Endothelial cell of umbilical vein (primary cell): Measurements from ENCODE around the gene ZNF254. TPM values are rescaled to one million over a fixed set of nuclear protein-coding genes. Genes with fewer than 3 reads are reported as not detected.

Experiments used
- BruUV-seq: library from RNA; stranded (reverse); fragments of 400-500 nt; replicated peaks from 2 replicates; lab custom pipeline; 2021; lab: Mats Ljungman, UMichigan
- CTCF ChIA-PET: fragments of 300-600, 350-600 bp; sonication (Branson Sonifier 250); formaldehyde crosslinking; loops from one replicate; lab custom pipeline; 2021; ENCODE audit warnings: antibody characterized with exemption, inconsistent platforms; lab: Charles Lee
- POLR2A ChIA-PET: fragments of 300-600, 350-600 bp; sonication (Branson Sonifier 250); formaldehyde crosslinking; loops from one replicate; lab custom pipeline; 2021; ENCODE audit warnings: antibody characterized with exemption, inconsistent platforms; lab: Charles Lee
- DNase-seq: peaks from one replicate; pipeline ENCODE4 v3.0.0-alpha.2; 2011; ENCODE audit warnings: low read depth, low spot score
- FAIRE-seq: peaks from 2 replicates; lab custom pipeline; 2011; peaks lifted over from hg19 to GRCh38; lab: Jason Lieb, UNC
- H2AFZ ChIP-seq: 2 replicates; pipeline ENCODE4 v1.6.0; 2012; ENCODE audit warnings: low read depth, low read length, control low read depth, inconsistent platforms
- H3K27ac ChIP-seq: 2 replicates; pipeline ENCODE4 v1.5.1; 2011; ENCODE audit warnings: low read depth, mild to moderate bottlenecking, control low read depth, low read length, moderate library complexity; ENCODE audit not compliant: insufficient read depth
- H3K27me3 ChIP-seq, 2 experiments: 2 replicates each; pipeline versions ENCODE4 v1.6.0 to v1.6.1; 2011; ENCODE audit warnings: low read length in 2 of 2, mixed read lengths in 1 of 2; ENCODE audit not compliant: control insufficient read depth in 2 of 2, insufficient read depth in 2 of 2
- H3K36me3 ChIP-seq, 2 experiments: 2 replicates in 1 of 2; 3 replicates in 1 of 2; pipeline ENCODE4 v1.5.1; 2011; ENCODE audit warnings: low read length in 2 of 2, mild to moderate bottlenecking in 1 of 2, moderate library complexity in 1 of 2; ENCODE audit not compliant: control insufficient read depth in 2 of 2, insufficient read depth in 2 of 2; ENCODE audit errors: extremely low read depth in 1 of 2
- H3K4me1 ChIP-seq: 3 replicates; pipeline ENCODE4 v1.5.1; 2011; ENCODE audit warnings: mild to moderate bottlenecking, low read length; ENCODE audit not compliant: control insufficient read depth, insufficient read depth; ENCODE audit errors: extremely low read depth
- H3K4me2 ChIP-seq: 2 replicates; pipeline ENCODE4 v1.6.1; 2011; ENCODE audit warnings: low read length, control low read depth, mixed read lengths; ENCODE audit not compliant: insufficient read depth
- H3K4me3 ChIP-seq, 3 experiments: fragments of 200-600 bp in 1 of 3; sonication (generic), shearing (Covaris generic) in 1 of 3; replicated peaks in 1 of 3; 2 replicates each; pipeline ENCODE4 v1.5.1; 2011 to 2016; ENCODE audit warnings: control low read depth in 3 of 3, low read length in 3 of 3, mild to moderate bottlenecking in 2 of 3, inconsistent platforms in 1 of 3, low read depth in 1 of 3, moderate library complexity in 1 of 3; ENCODE audit not compliant: insufficient read depth in 1 of 3
- H3K79me2 ChIP-seq: 2 replicates; pipeline ENCODE4 v1.6.0; 2012; ENCODE audit warnings: low read length, inconsistent platforms; ENCODE audit not compliant: control insufficient read depth, insufficient read depth
- H3K9ac ChIP-seq: replicated peaks from 2 replicates; pipeline ENCODE3; 2011; ENCODE audit warnings: low read length, control low read depth; ENCODE audit not compliant: insufficient read depth; ENCODE audit errors: extremely low read depth
- H3K9me1 ChIP-seq: replicated peaks from 3 replicates; pipeline ENCODE4 v1.6.0; 2011; ENCODE audit warnings: mild to moderate bottlenecking, low read length; ENCODE audit not compliant: control insufficient read depth, insufficient read depth; ENCODE audit errors: extremely low read depth
- H3K9me3 ChIP-seq: replicated peaks from 2 replicates; pipeline ENCODE4 v1.5.1; 2012; ENCODE audit warnings: low read length, inconsistent platforms; ENCODE audit not compliant: control insufficient read depth, insufficient read depth
- H4K20me1 ChIP-seq: replicated peaks from 2 replicates; pipeline ENCODE3; 2011; ENCODE audit warnings: mild to moderate bottlenecking, low read length; ENCODE audit not compliant: control insufficient read depth, insufficient read depth; ENCODE audit errors: extremely low read depth
- EZH2 ChIP-seq: IDR thresholded peaks from 2 replicates; pipeline ENCODE4 v1.6.1; 2012; ENCODE audit warnings: borderline replicate concordance, low read depth, mild to moderate bottlenecking, moderate library complexity, low read length, inconsistent platforms; ENCODE audit not compliant: severe bottlenecking
- FOS ChIP-seq: IDR thresholded peaks from 2 replicates; pipeline ENCODE4 v1.6.1; 2011; ENCODE audit warnings: mild to moderate bottlenecking, low read length, moderate library complexity, borderline replicate concordance; ENCODE audit not compliant: insufficient read depth
- GATA2 ChIP-seq: IDR thresholded peaks from 2 replicates; pipeline ENCODE4 v1.7.0; 2011; ENCODE audit warnings: low read depth, mild to moderate bottlenecking, moderate library complexity, mixed read lengths, low read length; ENCODE audit not compliant: insufficient read length, insufficient read depth
- JUN ChIP-seq: IDR thresholded peaks from 2 replicates; pipeline ENCODE4 v1.6.1; 2011; ENCODE audit warnings: borderline replicate concordance, low read depth; ENCODE audit not compliant: insufficient read length, insufficient read depth
- MYC ChIP-seq: IDR thresholded peaks from one replicate; pipeline ENCODE4 v1.6.1; 2011; ENCODE audit warnings: mild to moderate bottlenecking, low read depth, low read length
- POLR2A ChIP-seq: IDR thresholded peaks from 2 replicates; pipeline ENCODE4 v1.6.1; 2012; ENCODE audit warnings: low read depth, mild to moderate bottlenecking, control low read depth, low read length
- POLR2AphosphoS5 ChIP-seq: IDR thresholded peaks from 2 replicates; pipeline ENCODE4 v1.6.1; 2012; ENCODE audit warnings: low read depth, mild to moderate bottlenecking, control low read depth, low read length, moderate library complexity; ENCODE audit not compliant: insufficient read depth
- dilution Hi-C: fragments of 300-500 bp; cut with MboI; formaldehyde crosslinking; loops from one replicate; pipeline ENCODE4 v1.15.0; 2019; ENCODE audit warnings: low sequenced_read_pairs; ENCODE audit not compliant: extremely low pct_ligation_motif_present
- intact Hi-C: fragments of 100-400 bp; cut with micrococcal nuclease; formaldehyde crosslinking; loops from one replicate; pipeline ENCODE4 v1.10.0; 2022
- polyA plus RNA-seq, 4 experiments: library from polyadenylated mRNA; depleted of rRNA in 3 of 4; stranded (reverse) in 3 of 4; unstranded in 1 of 4; fragments of >200 nt; gene quantifications; 2 replicates each; pipeline versions ENCODE4 v1.2.1 to v1.2.3, GENCODE V29; 2011 to 2012; ENCODE audit warnings: missing spikeins in 1 of 4
- total RNA-seq: library from RNA; stranded (reverse); gene quantifications from 2 replicates; pipeline ENCODE4 v1.2.3, GENCODE V29; 2021
- TF ChIP-seq, protein P1 (sequence below), 2 donors: IDR thresholded peaks; 1 replicate in 1 of 2; 2 replicates in 1 of 2; pipeline ENCODE4 v1.5.1; 2011; ENCODE audit warnings: low read length in 2 of 2, mild to moderate bottlenecking in 2 of 2, moderate library complexity in 2 of 2, control low read depth in 1 of 2, inconsistent platforms in 1 of 2, low read depth in 1 of 2; ENCODE audit not compliant: insufficient read depth in 1 of 2; ENCODE audit errors: extremely low read depth in 1 of 2
- TF ChIP-seq, protein P2 (sequence below): IDR thresholded peaks from 2 replicates; pipeline ENCODE4 v1.6.1; 2011; ENCODE audit not compliant: insufficient read depth, insufficient read length

ZNF254 gene
- total and polyA plus RNA-seq, 2 donors (not counting 3 experiments of a cell fraction or from before 2014, with no cell fraction given) = 4.9 to 16.0 TPM

DNA sequence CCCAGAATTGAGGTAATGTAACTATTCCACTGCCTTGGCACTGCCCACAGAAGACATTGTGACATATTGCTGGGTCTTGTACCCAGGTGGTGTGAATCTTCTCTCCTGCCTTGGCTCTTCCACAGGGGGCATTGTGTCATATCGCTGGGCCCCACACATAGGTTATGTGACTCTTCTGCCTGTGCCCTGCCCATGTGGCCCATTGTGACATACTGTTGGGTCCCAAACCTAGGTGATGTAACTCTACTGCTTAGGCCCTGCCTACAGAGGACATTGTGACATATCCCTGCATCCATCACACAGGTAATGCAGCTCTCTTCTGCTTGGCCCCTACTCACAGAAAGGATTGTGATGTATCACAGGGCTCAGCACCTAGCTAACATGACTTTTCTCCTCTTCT, 37.5 kb upstream of the ZNF254 start:
- DNase-seq (no peak), FAIRE-seq (no peak)
- Histone ChIP-seq H3K9me3 (no peaks in the 10 kb centered on the region), H3K27me3 (no peaks in the 10 kb centered on the region), H3K4me1 (no peaks in the 10 kb centered on the region), H3K27ac (no peak overlapping the region), H3K79me2 (no peaks in the 10 kb centered on the region), H4K20me1 (no peaks in the 10 kb centered on the region), H3K4me2 (no peak overlapping the region), H2AFZ (no peak overlapping the region), H3K9ac (no peak overlapping the region), H3K9me1 (no peaks in the 10 kb centered on the region), H3K4me3 (no peak overlapping the region), H3K36me3 (peaks cover 8 to 55% of the 10 kb centered on the region in 2 experiments)
- intact Hi-C loops (no loop called here), dilution Hi-C loops (no loop called here)
- ChIA-PET CTCF (no interaction called here), POLR2A (no interaction called here)
- no TSS peak for BruUV-seq
- no peak for TF ChIP-seq MYC

GRCh38 chr19:24051516-24051915, 35.5 kb upstream of the ZNF254 start:
- BruUV-seq = no TSS peak
- ChIA-PET CTCF (no interaction called here), POLR2A (no interaction called here)
- peaks cover 11 to 59% of the 10 kb centered on the region in 2 experiments for H3K36me3 ChIP-seq
- DNase-seq (no peak), FAIRE-seq (no peak)
- no peak overlapping the region for H2AFZ ChIP-seq
- no peaks in the 10 kb centered on the region for H3K9me1 ChIP-seq
- dilution Hi-C loops = no loop called here
- no peak overlapping the region for H3K4me3 ChIP-seq
- TF ChIP-seq POLR2AphosphoS5 (no peak), GATA2 (no peak), POLR2A (no peak), MYC (no peak), FOS (no peak), EZH2 (no peak), JUN (no peak)
- TF ChIP-seq, protein P1, sequence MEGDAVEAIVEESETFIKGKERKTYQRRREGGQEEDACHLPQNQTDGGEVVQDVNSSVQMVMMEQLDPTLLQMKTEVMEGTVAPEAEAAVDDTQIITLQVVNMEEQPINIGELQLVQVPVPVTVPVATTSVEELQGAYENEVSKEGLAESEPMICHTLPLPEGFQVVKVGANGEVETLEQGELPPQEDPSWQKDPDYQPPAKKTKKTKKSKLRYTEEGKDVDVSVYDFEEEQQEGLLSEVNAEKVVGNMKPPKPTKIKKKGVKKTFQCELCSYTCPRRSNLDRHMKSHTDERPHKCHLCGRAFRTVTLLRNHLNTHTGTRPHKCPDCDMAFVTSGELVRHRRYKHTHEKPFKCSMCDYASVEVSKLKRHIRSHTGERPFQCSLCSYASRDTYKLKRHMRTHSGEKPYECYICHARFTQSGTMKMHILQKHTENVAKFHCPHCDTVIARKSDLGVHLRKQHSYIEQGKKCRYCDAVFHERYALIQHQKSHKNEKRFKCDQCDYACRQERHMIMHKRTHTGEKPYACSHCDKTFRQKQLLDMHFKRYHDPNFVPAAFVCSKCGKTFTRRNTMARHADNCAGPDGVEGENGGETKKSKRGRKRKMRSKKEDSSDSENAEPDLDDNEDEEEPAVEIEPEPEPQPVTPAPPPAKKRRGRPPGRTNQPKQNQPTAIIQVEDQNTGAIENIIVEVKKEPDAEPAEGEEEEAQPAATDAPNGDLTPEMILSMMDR (IDR thresholded peaks at IDR 0.05; ENCODE audit: extremely low read depth in 1 of 2, insufficient read depth in 1 of 2, low read depth in 1 of 2, low read length in 2 of 2) = no peak
- TF ChIP-seq, protein P2, sequence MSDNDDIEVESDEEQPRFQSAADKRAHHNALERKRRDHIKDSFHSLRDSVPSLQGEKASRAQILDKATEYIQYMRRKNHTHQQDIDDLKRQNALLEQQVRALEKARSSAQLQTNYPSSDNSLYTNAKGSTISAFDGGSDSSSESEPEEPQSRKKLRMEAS = no peak
- no peaks in the 10 kb centered on the region for H3K79me2 ChIP-seq
- no peaks in the 10 kb centered on the region for H4K20me1 ChIP-seq
- H3K27ac ChIP-seq = no peak overlapping the region
- H3K4me1 ChIP-seq = no peaks in the 10 kb centered on the region
- H3K27me3 ChIP-seq = no peaks in the 10 kb centered on the region
- H3K9me3 ChIP-seq = no peaks in the 10 kb centered on the region
- intact Hi-C loops = no loop called here
- H3K9ac ChIP-seq = no peak overlapping the region
- no peak overlapping the region for H3K4me2 ChIP-seq
